GM19438 (cell line): ENCODE measurements around the gene TTC28.

Source experiments
- ATAC-seq: cut with Tn5 transposase; IDR thresholded peaks from one replicate; pipeline ENCODE4 v1.9.1; 2021; ENCODE audit warnings: low read depth; ENCODE audit not compliant: unreplicated experiment

The TTC28 gene

DNA sequence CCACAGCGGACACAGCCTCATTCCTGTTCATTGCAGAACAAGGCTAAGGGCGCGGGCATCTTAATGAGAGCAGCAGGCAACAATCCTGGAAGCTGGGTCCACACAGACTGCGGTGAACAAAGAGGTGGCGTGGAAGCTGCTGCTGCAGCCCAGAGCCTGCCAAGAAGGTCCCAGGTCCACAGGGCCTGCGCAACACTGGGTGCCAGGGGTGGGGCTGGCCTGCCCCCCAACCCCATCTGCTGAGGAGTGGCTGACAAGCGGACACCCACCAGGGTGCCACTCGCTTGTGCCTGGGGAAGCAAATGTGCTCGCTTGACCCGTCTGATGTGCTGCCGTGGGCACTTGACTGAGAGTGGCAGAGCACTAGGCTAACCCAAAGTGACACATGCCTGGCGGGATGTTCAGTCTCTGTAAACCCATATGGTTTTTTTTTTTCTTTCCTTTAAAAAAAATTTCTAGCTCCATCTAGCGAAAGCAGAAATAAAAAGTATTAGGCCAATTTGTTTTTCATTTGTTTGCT lies 677.4 kb downstream of the TTC28 start:
- no peak for ATAC-seq

DNA sequence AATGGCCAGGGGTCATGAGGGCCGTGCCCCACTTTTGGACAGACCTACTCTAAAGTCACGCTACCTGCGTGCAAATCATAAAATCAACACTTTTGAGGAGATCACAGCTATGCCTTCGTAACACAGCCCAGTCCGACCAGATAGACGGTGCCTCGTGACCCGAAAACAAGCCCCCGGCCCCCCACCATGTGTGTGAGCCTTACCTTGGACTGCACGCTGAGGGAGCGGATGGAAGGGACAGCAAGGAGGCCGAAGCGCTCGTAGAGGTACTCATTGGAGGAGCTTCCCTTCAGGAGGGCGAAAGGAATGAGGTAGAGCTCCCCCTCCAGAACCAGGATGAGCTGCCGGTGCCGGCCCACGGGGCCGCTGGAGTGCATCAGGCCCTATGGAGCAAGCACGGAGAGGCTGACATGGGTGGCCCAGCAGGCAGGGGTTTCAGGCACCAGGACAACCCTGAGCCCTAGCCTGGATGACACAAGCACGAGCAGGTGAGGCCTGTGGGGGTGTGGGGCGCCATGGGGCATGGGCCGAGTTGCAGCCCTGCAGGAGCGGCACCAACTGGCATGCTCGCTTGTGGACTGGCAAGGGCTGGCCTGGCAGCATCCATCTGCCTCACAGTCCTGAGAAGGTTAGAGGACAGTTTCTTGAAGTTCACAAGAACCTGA lies 678.3 kb downstream of the TTC28 start:
- ATAC-seq, result no peak

DNA sequence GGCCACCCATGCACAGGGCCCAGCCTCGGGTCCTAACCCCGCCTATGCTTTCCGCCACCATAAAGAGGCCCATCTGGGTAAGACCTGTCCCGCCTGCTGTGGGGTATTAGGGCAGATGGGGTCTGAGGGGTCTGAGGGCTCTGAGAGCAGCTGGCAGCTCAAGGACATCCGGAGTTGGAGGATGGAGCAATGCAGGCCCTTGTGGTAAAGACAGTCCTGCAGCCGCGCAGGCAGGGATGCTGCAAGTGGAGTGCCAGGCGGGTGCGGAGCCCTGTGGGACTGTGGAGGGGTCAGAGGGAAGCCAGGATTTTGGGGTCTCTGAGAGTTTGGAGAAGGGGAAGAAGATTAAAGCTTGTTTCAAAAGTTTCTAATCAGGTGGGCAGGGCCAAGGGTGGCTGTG lies 679.3 kb downstream of the TTC28 start:
- ATAC-seq, result no peak

DNA sequence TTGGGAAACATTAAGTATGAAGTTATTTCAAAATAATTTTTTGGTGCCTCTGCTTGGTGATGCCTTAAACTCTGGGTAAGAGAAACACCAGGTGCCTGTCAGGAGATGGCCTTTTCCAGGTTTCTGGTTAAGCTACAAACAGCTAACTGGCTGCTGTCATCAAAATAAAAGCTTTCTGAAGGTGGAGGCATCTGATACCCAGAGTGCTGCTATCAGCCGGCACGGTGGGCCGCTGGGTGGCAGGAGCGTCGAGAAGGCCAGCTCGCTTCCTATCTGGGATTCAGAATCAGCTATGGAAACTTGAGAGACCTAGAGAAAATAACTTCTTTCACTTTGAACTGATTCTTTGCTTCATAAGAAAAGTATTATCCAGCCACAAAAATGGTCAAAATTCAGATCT lies 679.8 kb downstream of the TTC28 start:
- no peak for ATAC-seq

DNA sequence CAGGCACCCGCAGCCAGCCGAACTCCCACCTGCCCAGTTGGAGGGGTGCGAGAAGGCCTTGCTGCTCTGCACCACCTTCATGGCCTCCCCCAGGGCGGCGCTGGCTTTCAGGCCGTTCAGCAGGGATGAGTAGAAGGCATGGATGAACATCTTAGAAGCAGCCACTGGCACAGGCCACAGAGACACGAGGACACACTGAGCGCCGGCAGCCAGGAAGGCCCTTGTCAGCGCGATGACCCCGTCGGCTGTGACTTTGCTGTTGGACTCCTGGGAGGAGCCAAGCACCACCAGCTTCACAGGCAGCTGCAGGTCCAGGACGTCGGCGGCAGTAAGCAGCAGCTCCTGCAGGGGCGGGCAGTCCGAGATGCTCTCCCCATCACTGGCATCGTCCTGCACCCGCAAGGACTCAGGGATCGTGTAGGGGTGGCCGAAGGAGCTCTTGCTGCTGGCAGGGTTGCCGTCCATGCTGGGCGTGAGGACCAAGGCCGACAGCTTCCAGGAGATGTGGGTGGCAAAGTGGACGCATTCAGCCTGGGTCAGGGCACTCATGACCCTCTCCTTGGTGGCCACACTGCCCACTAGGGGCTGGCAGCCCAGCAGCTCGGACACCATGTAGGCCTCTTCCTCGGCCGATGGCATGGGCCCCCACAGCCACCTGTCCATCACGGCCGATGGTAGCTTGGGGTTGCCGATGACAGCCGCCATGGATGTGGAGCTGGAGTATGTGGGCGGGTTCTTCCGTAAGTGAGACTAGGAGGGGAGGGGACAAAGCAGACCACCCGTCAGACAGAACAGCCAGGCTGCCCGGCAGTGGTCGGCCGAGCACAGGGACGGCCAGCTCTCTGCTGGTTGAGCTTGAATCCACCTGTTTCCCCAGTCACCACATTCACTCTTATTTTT lies 680.9 kb downstream of the TTC28 start:
- no peak for ATAC-seq

DNA sequence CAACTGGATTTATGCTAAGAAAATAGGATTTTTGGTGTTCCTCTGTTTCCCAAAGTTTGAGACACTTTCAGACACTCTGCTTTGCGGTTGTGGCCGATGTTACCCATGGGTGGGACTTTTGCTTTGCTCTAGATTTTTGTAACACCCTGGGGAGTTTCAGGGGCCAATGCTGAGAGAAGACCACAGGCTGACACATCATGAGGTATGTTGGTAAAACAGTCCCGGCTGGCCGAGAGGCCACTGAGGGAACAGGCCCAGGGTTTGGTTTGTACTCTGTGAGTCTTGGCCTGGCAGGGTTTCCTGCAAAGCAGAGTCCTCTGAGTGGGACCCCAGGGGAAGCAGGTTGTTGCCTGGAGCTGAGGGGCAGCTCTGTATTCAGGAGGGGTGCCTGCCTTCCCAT lies 682.1 kb downstream of the TTC28 start:
- no peak for ATAC-seq

DNA sequence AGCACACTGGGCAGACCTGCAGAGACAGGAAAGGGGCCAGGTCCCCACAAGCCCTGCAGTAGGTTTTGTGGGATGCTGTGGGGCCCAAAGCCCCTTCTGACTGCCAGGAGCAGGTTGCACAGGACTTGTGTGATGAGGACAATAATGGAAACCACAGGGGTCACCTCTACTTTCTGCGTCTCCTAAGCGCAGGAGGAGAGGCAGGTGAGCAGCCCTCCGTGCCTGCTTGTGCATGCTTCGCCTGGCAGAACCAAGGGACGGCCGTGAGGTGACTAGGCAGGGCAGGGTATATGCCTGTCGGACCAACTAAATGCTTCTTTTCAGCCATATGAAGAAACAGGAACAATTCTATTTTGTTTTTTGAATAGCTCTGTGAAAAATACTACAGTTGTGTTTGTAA lies 682.7 kb downstream of the TTC28 start:
- ATAC-seq, result no peak

DNA sequence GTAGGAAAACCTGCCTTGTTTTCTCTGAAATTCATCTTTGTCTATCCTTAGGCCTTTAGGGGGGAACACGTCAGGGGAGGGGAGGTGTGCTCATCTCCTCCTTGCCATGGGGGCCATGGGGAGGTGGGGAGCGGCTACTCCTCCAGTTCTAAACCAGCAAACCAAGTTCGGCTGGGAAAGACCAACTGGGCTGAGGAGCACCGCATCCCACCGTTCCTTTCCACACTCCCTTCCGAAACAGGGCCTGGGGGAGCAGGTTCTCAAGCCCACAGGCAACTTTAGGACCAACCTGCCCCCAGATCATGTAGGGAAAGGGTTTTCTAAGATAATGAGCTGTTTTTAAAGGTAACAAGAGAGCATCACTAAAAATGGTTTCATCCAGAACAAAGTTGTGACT lies 683.1 kb downstream of the TTC28 start:
- no peak for ATAC-seq

DNA sequence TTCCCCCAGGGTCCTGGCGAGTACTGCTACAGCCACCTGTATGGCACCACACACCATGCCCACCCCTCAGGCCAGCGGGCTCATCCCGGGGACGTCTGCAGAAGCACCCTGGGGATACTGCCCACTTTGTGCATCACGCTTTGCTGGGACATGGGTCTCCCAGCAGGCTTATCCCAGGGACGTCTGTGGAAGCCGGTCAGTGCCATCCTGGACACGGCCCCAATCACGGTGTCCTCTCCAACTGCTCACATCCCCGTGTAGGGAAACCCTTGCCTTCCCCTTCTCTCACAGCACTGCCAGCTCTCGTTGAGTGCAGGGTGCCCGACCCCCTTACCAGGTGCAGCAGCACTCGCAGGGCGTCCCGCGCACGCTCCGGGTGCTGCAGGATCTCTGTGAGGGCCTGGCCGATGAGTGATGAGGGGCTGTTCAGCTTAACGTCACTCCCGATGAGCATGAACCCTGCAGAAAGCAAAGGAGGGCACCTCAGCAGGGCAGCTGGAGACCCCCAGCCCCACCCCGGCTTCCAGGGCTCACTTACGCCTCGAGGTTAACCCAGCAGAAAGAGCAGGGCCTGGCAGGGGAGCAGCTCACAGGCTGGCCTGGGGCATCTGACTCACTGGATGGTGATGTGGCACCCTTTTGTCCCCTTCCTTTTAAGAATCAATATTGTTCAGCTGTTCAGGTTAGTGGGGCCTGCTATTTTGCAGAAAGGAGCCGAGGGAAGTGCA lies 683.7 kb downstream of the TTC28 start:
- no peak for ATAC-seq

DNA sequence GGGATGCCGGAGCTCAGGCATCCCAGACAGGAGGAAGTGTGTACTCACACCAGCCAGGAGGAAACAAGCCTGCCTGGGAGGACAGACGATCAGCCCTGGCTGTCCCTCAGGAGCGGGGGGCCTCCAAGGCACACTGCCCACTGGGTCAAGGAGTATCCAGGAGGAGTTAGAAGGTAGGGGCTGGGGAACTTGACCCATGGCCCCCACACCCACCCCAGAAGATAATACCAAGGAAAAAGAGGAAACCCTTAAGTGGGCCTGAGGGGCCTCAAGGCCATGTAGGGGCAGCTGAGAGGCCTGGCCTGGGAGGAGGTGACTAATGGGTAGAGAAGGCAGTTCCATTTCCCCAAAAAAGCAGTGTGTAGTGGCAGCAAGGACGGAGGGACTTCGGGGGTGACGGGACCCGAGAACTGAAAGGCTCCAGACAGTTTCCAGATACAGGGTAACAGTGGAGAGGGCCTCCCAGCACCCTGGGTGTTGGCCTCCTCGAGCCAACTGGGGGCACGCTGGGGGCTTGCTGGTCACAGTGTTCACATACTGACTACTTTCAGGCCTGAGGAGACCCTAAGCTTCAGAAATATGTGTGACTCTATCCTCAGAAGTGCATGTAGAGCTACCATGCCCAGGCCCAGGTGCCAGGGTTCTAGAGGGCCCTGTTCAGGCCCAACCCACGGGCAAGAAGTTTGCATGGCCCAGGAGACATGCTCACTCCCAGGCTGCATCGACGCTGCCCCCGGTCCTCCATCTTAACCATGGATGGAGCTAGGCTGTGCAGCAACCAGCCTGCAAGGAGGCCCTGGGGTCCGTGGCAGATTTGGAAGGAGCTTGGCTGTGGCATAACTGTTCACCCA lies 684.9 kb downstream of the TTC28 start:
- no peak for ATAC-seq

DNA sequence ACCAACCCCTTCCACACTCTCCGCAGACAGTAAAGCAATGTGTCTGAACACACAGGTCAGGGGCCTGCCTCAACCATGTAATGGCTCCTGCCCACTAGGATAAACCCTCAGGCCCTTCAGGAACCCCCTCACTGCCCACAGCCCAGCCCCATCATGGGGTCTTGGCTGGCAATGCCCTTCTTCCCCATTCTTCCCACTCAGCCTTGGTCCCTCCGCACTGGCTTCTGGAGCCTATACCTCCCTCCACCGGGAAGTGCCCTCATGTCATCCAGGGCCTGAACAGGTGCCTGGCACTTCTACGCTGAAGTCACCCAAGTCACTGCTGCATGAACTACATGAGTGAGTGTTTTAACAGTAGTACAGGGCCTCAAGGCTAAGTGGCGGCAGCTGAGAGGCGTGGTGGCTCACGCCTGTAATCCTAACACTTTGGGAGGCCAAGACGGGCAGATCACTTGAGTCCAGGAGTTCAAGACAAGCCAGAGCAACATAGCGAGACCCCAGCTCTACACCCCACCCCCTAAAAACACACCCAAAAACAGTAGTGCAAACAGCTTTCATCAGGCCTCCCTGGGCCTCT lies 685.8 kb downstream of the TTC28 start:
- no peak for ATAC-seq

DNA sequence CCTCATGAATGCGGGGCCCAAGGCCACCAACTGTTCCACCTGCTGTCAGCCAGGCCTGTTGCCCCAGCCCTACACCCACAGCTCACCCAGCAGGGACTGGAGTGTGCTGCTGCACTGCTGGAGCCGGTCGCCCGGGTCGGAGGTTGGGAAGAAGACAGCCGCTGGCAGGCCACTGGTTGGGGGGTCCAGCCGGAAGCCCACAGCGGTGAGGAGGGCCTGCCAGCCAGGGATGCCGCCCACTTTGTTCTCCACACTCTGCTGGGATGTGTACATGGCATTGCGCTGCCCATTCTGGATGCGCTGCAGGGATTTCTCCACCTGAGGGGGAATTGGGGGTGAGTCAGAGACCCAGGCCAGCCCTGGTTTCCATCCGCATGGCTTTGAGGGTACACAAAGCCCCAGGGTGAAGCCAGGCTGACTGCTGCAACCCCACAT lies 686.4 kb downstream of the TTC28 start:
- no peak for ATAC-seq

DNA sequence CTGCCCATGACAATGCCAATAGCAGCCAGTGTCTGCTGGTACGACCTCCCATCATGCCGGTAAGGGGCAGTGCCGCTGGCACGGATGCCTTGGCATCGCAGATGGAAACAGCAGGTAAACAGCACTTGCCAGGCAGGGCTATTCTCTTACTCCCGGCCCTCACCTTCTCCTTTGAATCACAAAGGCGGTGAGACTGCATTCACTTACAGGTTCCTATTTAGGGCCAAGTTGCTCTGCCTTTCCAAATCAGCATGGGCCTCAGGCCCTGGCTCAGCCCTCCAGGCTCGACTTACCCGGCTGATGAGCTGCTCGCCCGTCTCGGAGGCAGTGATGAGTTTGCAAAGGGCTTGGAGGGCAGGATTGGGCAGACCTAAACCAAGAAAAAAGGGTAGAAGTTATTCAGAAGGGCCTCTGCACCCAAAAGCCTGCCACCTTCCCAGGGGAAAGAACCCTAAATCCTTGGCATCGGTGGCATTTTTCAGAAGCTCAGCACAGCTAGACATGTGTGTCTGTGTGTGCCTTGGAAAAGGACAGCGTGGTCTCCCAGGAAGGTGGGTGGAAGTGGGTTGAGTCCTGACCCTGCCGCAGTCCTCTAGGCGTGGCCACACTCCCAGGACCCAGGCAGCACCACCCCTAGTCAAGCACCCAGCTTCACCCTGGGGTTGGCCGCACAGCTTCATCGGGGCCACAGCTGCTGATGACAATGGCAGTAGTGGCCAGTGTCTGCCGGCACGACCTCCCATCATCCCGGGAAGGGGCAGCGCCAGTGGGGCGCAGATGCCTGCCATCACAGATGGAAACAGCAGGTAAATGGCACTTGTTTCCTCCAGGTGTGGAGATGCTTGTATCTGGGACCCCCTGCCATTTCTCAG lies 687.1 kb downstream of the TTC28 start:
- no peak for ATAC-seq

DNA sequence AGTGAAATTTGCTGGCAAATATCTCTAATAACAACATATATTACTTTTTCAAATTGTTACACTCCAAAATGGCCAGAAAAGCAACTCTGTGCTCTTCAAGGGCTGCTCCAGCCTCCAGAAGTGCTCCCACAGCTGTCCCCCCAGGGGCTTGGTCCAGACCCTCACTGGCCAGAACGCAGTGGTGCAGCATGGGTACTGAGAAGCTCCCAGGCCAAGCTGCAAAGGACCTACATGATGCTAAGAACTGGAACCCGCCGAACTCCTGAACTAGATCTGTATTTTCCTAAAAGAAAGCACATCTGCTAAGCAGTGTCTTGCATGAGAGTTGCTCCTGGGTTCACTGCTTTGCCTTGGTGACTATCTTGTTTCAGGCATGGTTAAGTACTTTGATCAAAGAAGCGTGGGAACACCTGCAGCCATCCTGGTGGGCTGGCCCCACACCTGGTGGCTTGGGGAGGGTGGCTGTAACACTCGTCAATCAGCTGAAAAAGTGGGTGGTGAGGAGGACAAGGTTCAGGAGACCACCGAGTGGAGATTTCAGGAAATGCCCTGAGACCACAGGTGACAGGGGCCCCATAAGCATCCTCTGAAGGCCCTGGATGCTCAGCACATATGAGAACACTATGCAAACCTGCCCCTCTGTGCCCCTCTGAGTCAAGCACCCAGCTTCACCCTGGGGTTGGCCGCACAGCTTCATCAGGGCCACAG lies 687.9 kb downstream of the TTC28 start:
- no peak for ATAC-seq

DNA sequence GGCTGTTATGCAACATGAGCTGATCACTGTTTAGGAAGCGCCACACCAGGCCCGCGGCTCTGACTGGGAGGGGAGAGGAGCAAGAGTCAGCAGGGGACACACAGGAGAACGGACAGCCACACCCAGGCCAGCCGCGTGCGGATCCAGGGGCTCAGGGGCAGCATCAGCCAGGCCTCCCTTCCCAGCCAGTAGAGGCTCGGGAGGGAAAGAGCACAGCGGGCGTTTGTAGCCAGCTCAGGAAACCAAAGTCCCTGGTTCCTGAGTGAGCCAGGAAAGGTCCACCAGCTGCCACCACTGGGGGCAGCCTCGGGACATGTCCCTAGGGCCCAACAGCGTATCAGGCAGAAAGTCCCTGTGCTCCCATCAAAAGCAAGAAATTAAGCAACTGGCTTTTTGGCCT lies 688.8 kb downstream of the TTC28 start:
- no peak for ATAC-seq

DNA sequence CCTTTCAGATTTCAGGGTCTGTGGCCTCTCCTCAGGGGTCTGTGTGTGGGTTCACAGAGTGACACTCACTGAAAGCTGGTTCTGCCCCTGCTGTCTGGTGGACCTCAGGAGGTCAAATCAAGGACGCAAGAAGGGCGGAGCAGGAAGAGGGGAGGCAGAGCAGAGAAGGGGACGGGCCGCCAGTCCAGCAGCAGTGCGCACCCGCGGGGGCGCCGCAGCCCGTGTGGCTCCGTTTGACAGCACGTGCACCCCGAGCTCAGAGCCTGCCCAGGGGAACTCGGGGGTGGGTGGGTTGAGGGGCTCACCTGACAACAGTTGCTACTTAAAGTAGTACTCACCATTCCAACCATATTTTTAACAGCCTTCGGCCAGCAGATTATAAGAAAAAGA lies 689.2 kb downstream of the TTC28 start:
- ATAC-seq, result no peak

DNA sequence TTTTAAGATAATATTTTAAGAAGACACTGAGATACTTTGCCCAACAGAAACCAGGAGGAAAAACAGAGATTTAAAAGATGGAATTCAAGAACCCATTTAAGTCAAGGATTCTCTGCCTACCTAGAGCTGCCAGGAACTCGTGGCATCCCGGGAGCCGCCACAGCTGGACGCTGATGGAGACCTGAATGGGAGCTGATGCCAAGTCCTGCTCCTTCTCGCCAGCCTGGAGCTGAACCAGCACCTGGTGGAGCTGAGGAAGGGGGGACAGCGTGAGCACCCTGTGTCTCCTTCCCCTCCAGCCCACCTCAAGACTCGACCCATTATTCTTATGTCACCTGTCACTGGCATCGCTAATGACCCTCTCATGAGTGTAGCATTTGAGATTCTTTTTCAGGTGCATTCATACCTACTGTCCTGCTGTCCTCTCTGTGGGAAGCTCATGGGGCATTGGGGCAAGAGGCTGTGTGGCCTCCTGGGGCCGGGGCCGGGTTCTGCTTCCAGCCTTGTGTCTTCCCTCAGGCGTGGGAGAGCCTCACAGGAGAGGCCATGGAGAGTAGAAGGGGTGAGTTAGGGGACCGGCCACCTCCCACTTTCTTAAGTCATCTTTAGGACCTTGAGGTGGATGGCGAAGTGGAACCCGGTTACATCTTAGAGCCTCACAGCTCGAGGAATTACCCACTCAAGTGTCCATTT lies 689.7 kb downstream of the TTC28 start:
- no peak for ATAC-seq

DNA sequence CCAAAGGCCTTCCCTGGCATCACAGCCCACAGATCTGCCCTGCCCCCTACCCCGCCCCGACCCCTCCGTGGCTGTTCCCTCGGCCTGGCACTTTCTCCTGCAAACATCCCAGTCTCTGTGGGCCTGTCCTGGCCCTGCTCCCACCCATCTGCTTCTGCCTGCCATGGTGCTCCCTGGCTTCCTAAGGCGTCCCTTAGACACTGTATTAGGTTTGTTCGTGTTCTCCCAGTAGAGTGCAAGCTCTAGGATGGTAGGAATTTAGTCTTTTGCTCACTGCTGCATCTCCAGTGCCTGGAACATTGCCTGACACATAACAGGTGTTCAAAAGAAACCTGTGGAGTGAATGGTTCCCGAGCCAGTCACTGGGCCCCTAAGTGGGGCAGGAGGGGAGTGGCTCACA lies 690.9 kb downstream of the TTC28 start:
- no peak for ATAC-seq
